ENCODE results near the gene UBE2A. TPM values are rescaled to one million over a fixed set of nuclear protein-coding genes. Genes with fewer than 3 reads are reported as not detected.

Gene UBE2A
- total and polyA plus RNA-seq, 10 of the 15 experiments (the other 5 are each of a cell fraction or from before 2014, with no cell fraction given): 20.8 to 121 (median 48.4) TPM

DNA sequence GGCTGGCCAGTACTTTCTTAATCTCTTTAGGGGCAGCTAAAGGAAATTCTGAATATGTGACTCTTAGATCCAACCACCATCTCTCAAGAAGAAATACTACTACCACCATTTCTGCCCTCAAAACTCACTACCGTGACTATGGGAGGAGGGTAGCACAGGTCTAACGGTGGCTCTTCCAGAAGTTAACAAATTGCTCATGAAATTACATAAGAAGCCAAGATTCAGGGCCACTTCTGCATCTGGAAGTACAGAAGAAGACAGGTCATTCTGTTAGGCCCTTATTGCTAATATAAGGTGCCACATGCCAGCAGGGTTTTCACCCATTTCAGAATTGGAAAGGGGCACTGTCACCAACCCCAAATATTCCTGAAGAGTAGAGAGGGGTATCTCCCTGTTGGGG is 51.5 kb downstream of the UBE2A start:
- H4K20me1 ChIP-seq (ENCODE audit: control insufficient read depth, insufficient read depth): no peaks in the 10 kb centered on the region
- 24% methylated on average over 2 of the region's 2 CpGs for WGBS (ENCODE audit: insufficient coverage, insufficient replicate concordance, low lambda C conversion rate, missing lambda C conversion rate)
- H3K9me3 ChIP-seq (replicated peaks; ENCODE audit: control insufficient read depth, insufficient read depth, low read length): no peaks in the 10 kb centered on the region
- H3K4me3 ChIP-seq: no peak overlapping the region
- no peak overlapping the region for H3K9ac ChIP-seq (ENCODE audit: control insufficient read depth, insufficient read depth, low read length)
- ChIA-PET CTCF (interaction anchor here (1.5 to 3.6 kb wide), 3 partner anchors 10 to 103 kb away, joined by 5 to 16 read pairs (median 9); no protein-coding TSS in a partner anchor), POLR2A (interaction anchor here (0.6 to 1.3 kb wide), 4 partner anchors 10 to 60 kb away, joined by 3 to 7 read pairs (median 4); no protein-coding TSS in a partner anchor), SMC1A (ENCODE audit: uncharacterized antibody, unreplicated experiment) (interaction anchor here (1.2 to 10.6 kb wide), 8 partner anchors 9 to 128 kb away, joined by 3 to 166 read pairs (median 7); no protein-coding TSS in a partner anchor), RAD21 (ENCODE audit: unreplicated experiment) (interaction anchor here (0.9 to 2.6 kb wide), 3 partner anchors 11 to 154 kb away, joined by 3 to 18 read pairs (median 4); no protein-coding TSS in a partner anchor)
- DNase-seq (ENCODE audit: low read depth, low spot score) (no peak), ATAC-seq (no peak), FAIRE-seq (no peak)
- no peak overlapping the region for H2AFZ ChIP-seq (ENCODE audit: control insufficient read depth, low read depth, low read length)
- no peak overlapping the region for H3K27ac ChIP-seq (ENCODE audit: control insufficient read depth, insufficient read depth)
- peaks cover 7% of the 10 kb centered on the region for H3K4me1 ChIP-seq (ENCODE audit: control insufficient read depth, insufficient read depth, low read length)
- no peak for TF ChIP-seq IKZF1 (conservative IDR thresholded peaks at IDR 0.05)
- TF ChIP-seq SP1 (IDR thresholded peaks at IDR 0.05; ENCODE audit: low read depth, low read length): no peak
- no peak for TF ChIP-seq NBN (IDR thresholded peaks at IDR 0.05)
- no peak for TF ChIP-seq ZNF24 (IDR thresholded peaks at IDR 0.05)
- TF ChIP-seq SKIL (IDR thresholded peaks at IDR 0.05; ENCODE audit: low read depth, poor library complexity, severe bottlenecking): no peak
- TF ChIP-seq NR2C1 (IDR thresholded peaks at IDR 0.05): no peak
- TF ChIP-seq RBBP5 (conservative IDR thresholded peaks at IDR 0.05): no peak
- TF ChIP-seq, protein P1, sequence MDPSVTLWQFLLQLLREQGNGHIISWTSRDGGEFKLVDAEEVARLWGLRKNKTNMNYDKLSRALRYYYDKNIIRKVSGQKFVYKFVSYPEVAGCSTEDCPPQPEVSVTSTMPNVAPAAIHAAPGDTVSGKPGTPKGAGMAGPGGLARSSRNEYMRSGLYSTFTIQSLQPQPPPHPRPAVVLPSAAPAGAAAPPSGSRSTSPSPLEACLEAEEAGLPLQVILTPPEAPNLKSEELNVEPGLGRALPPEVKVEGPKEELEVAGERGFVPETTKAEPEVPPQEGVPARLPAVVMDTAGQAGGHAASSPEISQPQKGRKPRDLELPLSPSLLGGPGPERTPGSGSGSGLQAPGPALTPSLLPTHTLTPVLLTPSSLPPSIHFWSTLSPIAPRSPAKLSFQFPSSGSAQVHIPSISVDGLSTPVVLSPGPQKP (IDR thresholded peaks at IDR 0.05; ENCODE audit: low read depth, low read length): no peak
- no peaks in the 10 kb centered on the region; the same call in 1 of the 2 replicates for H3K79me2 ChIP-seq (ENCODE audit: control insufficient read depth, insufficient read depth, low read length)
- H3K4me2 ChIP-seq (ENCODE audit: control insufficient read depth, insufficient read depth): no peak overlapping the region
- in situ Hi-C loops (cut with MboI) (no loop called here), intact Hi-C loops (cut with micrococcal nuclease; ENCODE audit: unreplicated experiment) (no loop called here)
- peaks cover 3 to 9% of the 10 kb centered on the region in 2 experiments; a peak in 3 of 4 replicates for H3K36me3 ChIP-seq (ENCODE audit: control insufficient read depth in 2 of 2, insufficient read depth in 2 of 2, low read length in 1 of 2)
- H3K27me3 ChIP-seq (replicated peaks in 1 of 2; ENCODE audit: control insufficient read depth in 2 of 2, insufficient read depth in 2 of 2, low read length in 1 of 2): no peaks in the 10 kb centered on the region
- no TSS peak for BruUV-seq (replicated peaks)

Other genes with a start within 250 kb of the UBE2A start
- 9.1 and 11.4 TPM in 2 replicates for gene SLC25A43, start 175.2 kb upstream of the UBE2A start, total RNA-seq (2014; rRNA removed)
- gene SLC25A43, start 175.2 kb upstream of the UBE2A start, total RNA-seq (2014; rRNA removed; fragmentation: Illumina TruSeq; extraction: Trizol): 7.8 and 8.7 TPM in 2 replicates
- gene SLC25A43, start 175.2 kb upstream of the UBE2A start, total RNA-seq (2021): 7.9 and 8.2 TPM in 2 replicates
- 6.9 and 7.0 TPM in 2 replicates for gene SLC25A43, start 175.2 kb upstream of the UBE2A start, polyA plus RNA-seq (2011; rRNA removed)
- 13.5 and 16.6 TPM in 2 replicates for gene SLC25A43, start 175.2 kb upstream of the UBE2A start, polyA plus RNA-seq (2014; fragmentation: Illumina TruSeq; extraction: Trizol)
- 1 to 10 TPM; 2.5 to 3.0 TPM for gene SLC25A43, start 175.2 kb upstream of the UBE2A start, polyA plus RNA-seq (2014; fragmentation: Nextera tagmentation; extraction: Ambion mirVana)
- 6.5 and 6.8 TPM in 2 replicates for gene SLC25A43, start 175.2 kb upstream of the UBE2A start, polyA plus RNA-seq (2014; rRNA removed)
- 1 to 10 TPM; 6.3 to 6.7 TPM for gene SLC25A43, start 175.2 kb upstream of the UBE2A start, polyA plus RNA-seq (2016; fragmentation: Nextera tagmentation; extraction: Ambion mirVana)
- gene SLC25A5, start 106.1 kb upstream of the UBE2A start, total RNA-seq (2014; rRNA removed): 397 and 425 TPM in 2 replicates
- gene SLC25A5, start 106.1 kb upstream of the UBE2A start, total RNA-seq (2014; rRNA removed; fragmentation: Illumina TruSeq; extraction: Trizol): 361 and 366 TPM in 2 replicates
- 625 and 628 TPM in 2 replicates for gene SLC25A5, start 106.1 kb upstream of the UBE2A start, total RNA-seq (2021)
- 282 and 438 TPM in 2 replicates for gene SLC25A5, start 106.1 kb upstream of the UBE2A start, polyA plus RNA-seq (2011; rRNA removed)
- 464 and 490 TPM in 2 replicates for gene SLC25A5, start 106.1 kb upstream of the UBE2A start, polyA plus RNA-seq (2014; fragmentation: Illumina TruSeq; extraction: Trizol)
- gene SLC25A5, start 106.1 kb upstream of the UBE2A start, polyA plus RNA-seq (2014; fragmentation: Nextera tagmentation; extraction: Ambion mirVana): 1,000 to 10,000 TPM; 2,068 to 3,863 TPM
- gene SLC25A5, start 106.1 kb upstream of the UBE2A start, polyA plus RNA-seq (2014; rRNA removed): 602 and 608 TPM in 2 replicates
- gene SLC25A5, start 106.1 kb upstream of the UBE2A start, polyA plus RNA-seq (2016; fragmentation: Nextera tagmentation; extraction: Ambion mirVana): 100 to 1,000 TPM; 665 to 690 TPM
- 39.2 and 46.4 TPM in 2 replicates for gene STEEP1, start 9.2 kb upstream of the UBE2A start, total RNA-seq (2014; rRNA removed)
- 51.8 and 53.8 TPM in 2 replicates for gene STEEP1, start 9.2 kb upstream of the UBE2A start, total RNA-seq (2014; rRNA removed; fragmentation: Illumina TruSeq; extraction: Trizol)
- gene STEEP1, start 9.2 kb upstream of the UBE2A start, total RNA-seq (2021): 24.7 and 24.8 TPM in 2 replicates
- gene STEEP1, start 9.2 kb upstream of the UBE2A start, polyA plus RNA-seq (2011; rRNA removed): 27.2 and 33.6 TPM in 2 replicates
- gene STEEP1, start 9.2 kb upstream of the UBE2A start, polyA plus RNA-seq (2014; fragmentation: Illumina TruSeq; extraction: Trizol): 41.1 and 50.1 TPM in 2 replicates
- gene STEEP1, start 9.2 kb upstream of the UBE2A start, polyA plus RNA-seq (2014; fragmentation: Nextera tagmentation; extraction: Ambion mirVana): 10 to 100 TPM; 15.1 to 17.8 TPM
- 30.1 and 30.8 TPM in 2 replicates for gene STEEP1, start 9.2 kb upstream of the UBE2A start, polyA plus RNA-seq (2014; rRNA removed)
- 10 to 100 TPM; 18.5 to 21.7 TPM for gene STEEP1, start 9.2 kb upstream of the UBE2A start, polyA plus RNA-seq (2016; fragmentation: Nextera tagmentation; extraction: Ambion mirVana)
- gene NKRF, start 31.9 kb downstream of the UBE2A start, total RNA-seq (2014; rRNA removed): 8.1 and 8.5 TPM in 2 replicates
- gene NKRF, start 31.9 kb downstream of the UBE2A start, total RNA-seq (2014; rRNA removed; fragmentation: Illumina TruSeq; extraction: Trizol): 15.7 and 16.6 TPM in 2 replicates
- 20.1 and 21.5 TPM in 2 replicates for gene NKRF, start 31.9 kb downstream of the UBE2A start, total RNA-seq (2021)
- gene NKRF, start 31.9 kb downstream of the UBE2A start, polyA plus RNA-seq (2011; rRNA removed): 14.4 and 19.6 TPM in 2 replicates
- gene NKRF, start 31.9 kb downstream of the UBE2A start, polyA plus RNA-seq (2014; fragmentation: Illumina TruSeq; extraction: Trizol): 20.3 and 25.3 TPM in 2 replicates
- gene NKRF, start 31.9 kb downstream of the UBE2A start, polyA plus RNA-seq (2014; fragmentation: Nextera tagmentation; extraction: Ambion mirVana): 1 to 10 TPM; 6.2 to 9.5 TPM
- 9.9 and 10.7 TPM in 2 replicates for gene NKRF, start 31.9 kb downstream of the UBE2A start, polyA plus RNA-seq (2014; rRNA removed)
- gene NKRF, start 31.9 kb downstream of the UBE2A start, polyA plus RNA-seq (2016; fragmentation: Nextera tagmentation; extraction: Ambion mirVana): 1 to 10 TPM; 8.4 to 9.0 TPM
- 139 and 150 TPM in 2 replicates for gene SEPTIN6, start 118.6 kb downstream of the UBE2A start, total RNA-seq (2014; rRNA removed)
- gene SEPTIN6, start 118.6 kb downstream of the UBE2A start, total RNA-seq (2014; rRNA removed; fragmentation: Illumina TruSeq; extraction: Trizol): 161 and 168 TPM in 2 replicates
- 215 and 222 TPM in 2 replicates for gene SEPTIN6, start 118.6 kb downstream of the UBE2A start, total RNA-seq (2021)
- 240 and 297 TPM in 2 replicates for gene SEPTIN6, start 118.6 kb downstream of the UBE2A start, polyA plus RNA-seq (2011; rRNA removed)
- gene SEPTIN6, start 118.6 kb downstream of the UBE2A start, polyA plus RNA-seq (2014; fragmentation: Illumina TruSeq; extraction: Trizol): 324 and 353 TPM in 2 replicates
- 10 to 100 TPM; 37.2 to 48.4 TPM for gene SEPTIN6, start 118.6 kb downstream of the UBE2A start, polyA plus RNA-seq (2014; fragmentation: Nextera tagmentation; extraction: Ambion mirVana)
- 139 and 148 TPM in 2 replicates for gene SEPTIN6, start 118.6 kb downstream of the UBE2A start, polyA plus RNA-seq (2014; rRNA removed)
- gene SEPTIN6, start 118.6 kb downstream of the UBE2A start, polyA plus RNA-seq (2016; fragmentation: Nextera tagmentation; extraction: Ambion mirVana): 100 to 1,000 TPM; 147 to 160 TPM
- gene SOWAHD, start 184.0 kb downstream of the UBE2A start, total RNA-seq (2014; rRNA removed): 5.4 and 5.6 TPM in 2 replicates
- 1.5 and 1.6 TPM in 2 replicates for gene SOWAHD, start 184.0 kb downstream of the UBE2A start, total RNA-seq (2014; rRNA removed; fragmentation: Illumina TruSeq; extraction: Trizol)
- gene SOWAHD, start 184.0 kb downstream of the UBE2A start, total RNA-seq (2021): 7.4 and 7.8 TPM in 2 replicates
- 1.3 and 2.2 TPM in 2 replicates for gene SOWAHD, start 184.0 kb downstream of the UBE2A start, polyA plus RNA-seq (2011; rRNA removed)
- 0.41 and 1.4 TPM in 2 replicates for gene SOWAHD, start 184.0 kb downstream of the UBE2A start, polyA plus RNA-seq (2014; fragmentation: Illumina TruSeq; extraction: Trizol)
- under 1 TPM; 0.27 to 0.69 TPM for gene SOWAHD, start 184.0 kb downstream of the UBE2A start, polyA plus RNA-seq (2014; fragmentation: Nextera tagmentation; extraction: Ambion mirVana)
- 5.7 and 6.1 TPM in 2 replicates for gene SOWAHD, start 184.0 kb downstream of the UBE2A start, polyA plus RNA-seq (2014; rRNA removed)
- 1 to 10 TPM; 2.9 to 3.7 TPM for gene SOWAHD, start 184.0 kb downstream of the UBE2A start, polyA plus RNA-seq (2016; fragmentation: Nextera tagmentation; extraction: Ambion mirVana)
- 1,792 and 2,082 TPM in 2 replicates for gene RPL39, start 217.1 kb downstream of the UBE2A start, total RNA-seq (2014; rRNA removed)
- gene RPL39, start 217.1 kb downstream of the UBE2A start, total RNA-seq (2014; rRNA removed; fragmentation: Illumina TruSeq; extraction: Trizol): 3,753 and 4,112 TPM in 2 replicates
- gene RPL39, start 217.1 kb downstream of the UBE2A start, total RNA-seq (2021): 2,274 and 2,439 TPM in 2 replicates
- 4,235 and 5,931 TPM in 2 replicates for gene RPL39, start 217.1 kb downstream of the UBE2A start, polyA plus RNA-seq (2011; rRNA removed)
- gene RPL39, start 217.1 kb downstream of the UBE2A start, polyA plus RNA-seq (2014; fragmentation: Illumina TruSeq; extraction: Trizol): 6,541 and 7,422 TPM in 2 replicates
- 1,000 to 10,000 TPM; 4,146 to 5,350 TPM for gene RPL39, start 217.1 kb downstream of the UBE2A start, polyA plus RNA-seq (2014; fragmentation: Nextera tagmentation; extraction: Ambion mirVana)
- 2,881 and 3,581 TPM in 2 replicates for gene RPL39, start 217.1 kb downstream of the UBE2A start, polyA plus RNA-seq (2014; rRNA removed)
- 1,000 to 10,000 TPM; 1,812 to 1,889 TPM for gene RPL39, start 217.1 kb downstream of the UBE2A start, polyA plus RNA-seq (2016; fragmentation: Nextera tagmentation; extraction: Ambion mirVana)

Data from GM12878 (cell line).